ENCODE data around the gene PHACTR1.
"Not testable (repeated sequence)": the region's sequence is repeated elsewhere in the genome, so short reads cannot be mapped to it uniquely, and the experiment has no call there.

PHACTR1 gene

DNA sequence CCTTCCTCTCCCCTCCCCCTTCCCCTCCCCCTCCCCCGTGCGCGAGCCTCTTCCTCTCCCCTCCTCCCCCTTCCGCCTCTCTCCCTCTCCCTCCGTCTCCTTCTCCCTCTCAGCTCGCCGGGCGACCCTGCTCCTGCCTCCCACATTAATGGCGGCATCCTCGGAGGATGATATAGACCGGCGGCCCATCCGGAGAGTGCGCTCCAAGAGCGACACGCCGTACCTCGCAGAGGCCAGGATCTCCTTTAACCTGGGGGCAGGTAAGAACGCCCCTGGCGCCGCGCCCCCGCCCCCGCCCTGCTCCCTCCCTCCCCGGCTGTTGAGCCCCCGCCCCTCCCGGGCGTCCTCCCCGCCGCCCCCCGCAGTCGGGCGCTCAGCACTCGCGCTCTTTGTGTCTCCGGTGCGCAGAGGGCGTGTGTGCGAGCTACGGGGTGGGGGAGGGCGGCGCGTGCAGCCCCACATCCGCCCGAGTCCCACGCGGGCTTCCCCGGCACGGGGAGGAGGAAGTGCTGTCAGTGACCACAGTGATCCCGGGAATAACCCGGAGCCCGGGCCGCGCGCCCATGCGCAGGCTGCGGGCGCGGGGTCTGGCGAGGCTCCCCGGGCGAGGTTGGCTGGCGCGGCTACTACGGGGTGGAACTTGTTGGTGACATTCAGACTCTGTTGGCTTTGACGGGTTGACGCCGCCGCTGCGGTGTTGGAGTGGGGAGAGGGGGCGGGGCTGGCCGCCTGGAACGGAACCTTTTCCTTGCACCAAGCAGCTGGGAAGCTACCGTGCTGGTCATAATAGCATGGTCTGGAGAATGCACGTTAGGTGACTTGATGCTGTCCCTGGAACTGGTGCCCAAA lies 33.2 kb downstream of the PHACTR1 start:
- H3K27me3 ChIP-seq (ENCODE audit: control insufficient read depth in 1 of 2, insufficient read depth in 2 of 2, low read length in 2 of 2): peaks cover 5 to 19% of the 10 kb centered on the region in 2 donors

DNA sequence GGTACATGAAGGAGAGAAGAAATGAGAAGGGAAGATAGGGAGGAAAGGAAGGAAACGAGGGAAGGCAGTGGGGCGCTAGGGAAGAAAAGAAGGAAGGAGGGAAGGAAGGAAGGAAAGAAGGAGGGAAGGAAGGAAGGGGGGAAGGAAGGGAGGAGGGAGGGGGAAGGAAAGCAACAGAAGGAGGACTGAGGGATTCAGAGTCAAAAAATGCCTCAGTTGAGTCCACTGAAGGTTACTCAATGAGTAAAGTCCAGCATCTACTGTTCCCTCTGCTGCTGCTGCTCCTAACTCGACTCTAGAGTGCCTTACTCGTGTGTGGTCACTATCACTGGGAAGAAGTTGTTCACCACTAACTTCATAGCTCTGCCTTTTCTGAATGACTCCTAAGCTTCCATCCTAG lies 33.8 kb downstream of the PHACTR1 start:
- no peak overlapping the region for H3K9ac ChIP-seq (ENCODE audit: low read length)
- no peaks in the 10 kb centered on the region for H3K36me3 ChIP-seq (ENCODE audit: insufficient read depth, low read length)
- H3K27ac ChIP-seq (ENCODE audit: low read depth, low read length): no peak overlapping the region
- H3K4me3 ChIP-seq (ENCODE audit: low read depth in 1 of 2, low read length in 2 of 2): no peak overlapping the region
- H3K27me3 ChIP-seq (ENCODE audit: control insufficient read depth in 1 of 2, insufficient read depth in 2 of 2, low read length in 2 of 2): peaks cover 5 to 19% of the 10 kb centered on the region in 2 donors
- no peaks in the 10 kb centered on the region for H3K4me1 ChIP-seq (ENCODE audit: insufficient read depth, low read length)
- no peaks in the 10 kb centered on the region for H3K9me3 ChIP-seq (ENCODE audit: low read length)

More for the DNA sequence above, 33.2 kb downstream of the PHACTR1 start:
- no peaks in the 10 kb centered on the region for H3K36me3 ChIP-seq (ENCODE audit: insufficient read depth, low read length)
- H3K4me1 ChIP-seq (ENCODE audit: insufficient read depth, low read length): no peaks in the 10 kb centered on the region
- H3K27ac ChIP-seq (ENCODE audit: low read depth, low read length): no peak overlapping the region
- no peak overlapping the region for H3K9ac ChIP-seq (ENCODE audit: low read length)
- H3K9me3 ChIP-seq (ENCODE audit: low read length): no peaks in the 10 kb centered on the region
- no peak overlapping the region for H3K4me3 ChIP-seq (ENCODE audit: low read depth in 1 of 2, low read length in 2 of 2)

DNA sequence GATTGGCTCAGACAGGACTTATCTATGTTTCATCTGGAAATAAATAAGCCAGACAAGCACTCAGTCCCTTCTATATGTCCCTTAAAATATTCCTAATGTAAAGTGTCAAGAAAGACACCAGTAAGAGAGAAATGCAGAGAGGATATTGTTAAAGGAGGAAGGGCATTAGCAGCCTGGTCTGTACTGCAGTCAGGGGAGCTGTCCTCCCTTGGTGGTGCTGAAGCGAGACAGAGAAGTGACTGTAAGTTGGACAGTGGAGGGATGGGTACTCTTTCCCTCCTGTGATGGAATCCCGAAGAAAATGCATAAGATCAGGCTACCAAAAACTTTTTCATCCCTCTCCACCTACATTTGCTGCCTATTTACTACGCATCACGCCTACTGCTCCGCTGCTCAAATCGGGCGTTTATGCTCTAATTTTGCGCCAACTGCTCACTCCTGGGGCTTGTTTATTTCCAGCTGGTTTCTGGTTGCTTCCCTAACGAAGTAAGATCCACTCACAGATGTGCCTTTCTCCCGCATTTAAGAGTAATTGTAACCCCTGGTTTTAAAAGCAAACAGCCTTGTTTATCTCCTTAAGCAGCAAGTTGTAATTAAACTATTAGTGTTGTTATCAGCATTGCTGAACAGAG lies 35.2 kb downstream of the PHACTR1 start:
- no peak overlapping the region for H3K27ac ChIP-seq (ENCODE audit: low read depth, low read length)
- H3K36me3 ChIP-seq (ENCODE audit: insufficient read depth, low read length): no peaks in the 10 kb centered on the region
- H3K4me3 ChIP-seq (ENCODE audit: low read depth in 1 of 2, low read length in 2 of 2): no peak overlapping the region
- H3K27me3 ChIP-seq (ENCODE audit: control insufficient read depth in 1 of 2, insufficient read depth in 2 of 2, low read length in 2 of 2): peaks cover 5 to 19% of the 10 kb centered on the region in 2 donors
- no peaks in the 10 kb centered on the region for H3K9me3 ChIP-seq (ENCODE audit: low read length)
- H3K9ac ChIP-seq (ENCODE audit: low read length): no peak overlapping the region
- no peaks in the 10 kb centered on the region for H3K4me1 ChIP-seq (ENCODE audit: insufficient read depth, low read length)

DNA sequence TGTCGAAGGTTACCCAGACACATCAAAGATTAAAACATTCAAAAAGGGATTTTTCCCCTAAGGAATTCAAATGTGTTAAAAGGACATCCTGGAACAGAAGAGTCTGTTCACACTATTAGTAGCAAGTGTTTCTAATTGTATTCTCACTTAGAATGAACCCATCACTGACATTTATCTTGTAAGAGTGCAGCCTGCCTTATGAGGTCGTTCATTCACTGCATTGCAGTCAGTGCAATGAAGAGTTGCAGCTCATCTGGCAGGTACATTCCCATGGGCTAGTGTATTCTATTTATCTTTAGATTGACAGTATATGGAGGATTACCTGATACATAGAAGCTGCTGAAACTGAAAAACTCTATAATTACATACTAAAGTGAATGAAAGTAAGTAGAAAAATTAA lies 36.5 kb downstream of the PHACTR1 start:
- Histone ChIP-seq H3K27ac (ENCODE audit: low read depth, low read length) (no peak overlapping the region), H3K4me3 (ENCODE audit: low read depth in 1 of 2, low read length in 2 of 2) (no peak overlapping the region), H3K36me3 (ENCODE audit: insufficient read depth, low read length) (no peaks in the 10 kb centered on the region), H3K9ac (ENCODE audit: low read length) (no peak overlapping the region), H3K9me3 (ENCODE audit: low read length) (no peaks in the 10 kb centered on the region), H3K27me3 (ENCODE audit: control insufficient read depth in 1 of 2, insufficient read depth in 2 of 2, low read length in 2 of 2) (peaks cover 5 to 19% of the 10 kb centered on the region in 2 donors), H3K4me1 (ENCODE audit: insufficient read depth, low read length) (no peaks in the 10 kb centered on the region)

DNA sequence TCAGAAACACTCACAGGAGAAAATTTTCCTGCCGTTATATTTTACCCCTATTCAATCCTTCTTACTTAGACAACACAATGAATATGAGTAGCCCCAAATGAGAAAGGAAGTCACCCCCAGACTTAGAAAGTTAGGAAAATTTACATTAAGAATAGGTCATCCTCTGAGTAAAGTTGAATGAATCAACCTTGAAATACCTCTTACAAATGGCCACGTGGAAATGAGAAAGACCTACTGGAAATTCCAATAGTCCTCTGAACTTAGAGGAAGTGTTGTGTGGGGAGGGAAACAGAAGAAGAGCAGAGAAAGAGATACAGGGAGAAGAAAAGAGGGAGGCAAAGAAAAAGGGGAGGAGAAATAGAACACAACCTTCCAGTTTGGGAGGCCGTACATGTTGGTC lies 43.7 kb downstream of the PHACTR1 start:
- Histone ChIP-seq H3K9me3 (ENCODE audit: low read length) (no peaks in the 10 kb centered on the region), H3K9ac (ENCODE audit: low read length) (no peak overlapping the region), H3K27ac (ENCODE audit: low read depth, low read length) (no peak overlapping the region), H3K36me3 (ENCODE audit: insufficient read depth, low read length) (no peaks in the 10 kb centered on the region), H3K27me3 (ENCODE audit: control insufficient read depth in 1 of 2, insufficient read depth in 2 of 2, low read length in 2 of 2) (no peaks in the 10 kb centered on the region), H3K4me3 (ENCODE audit: low read depth in 1 of 2, low read length in 2 of 2) (no peak overlapping the region), H3K4me1 (ENCODE audit: insufficient read depth, low read length) (no peaks in the 10 kb centered on the region)

DNA sequence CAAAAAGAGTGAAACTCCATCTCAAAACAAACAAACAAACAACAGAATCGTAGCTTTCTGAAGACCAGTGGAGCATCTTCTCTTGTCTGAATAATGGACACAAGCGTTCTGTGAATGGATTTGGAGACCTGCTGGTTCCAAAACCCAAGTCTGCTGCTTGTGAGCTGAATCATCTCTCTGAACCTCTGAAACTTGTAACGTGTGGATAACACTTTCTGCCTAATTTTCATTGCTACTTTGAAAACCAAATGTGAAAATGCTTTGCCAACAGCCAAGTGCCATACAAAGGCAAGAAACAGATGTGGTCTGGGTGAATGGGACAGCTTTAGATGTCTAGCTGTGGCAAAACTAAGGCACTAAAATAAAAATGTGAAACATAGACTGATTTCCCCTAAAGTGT lies 44.3 kb downstream of the PHACTR1 start:
- no peaks in the 10 kb centered on the region for H3K36me3 ChIP-seq (ENCODE audit: insufficient read depth, low read length)
- H3K9ac ChIP-seq (ENCODE audit: low read length): no peak overlapping the region
- no peak overlapping the region for H3K4me3 ChIP-seq (ENCODE audit: low read depth in 1 of 2, low read length in 2 of 2)
- H3K27me3 ChIP-seq (ENCODE audit: control insufficient read depth in 1 of 2, insufficient read depth in 2 of 2, low read length in 2 of 2): no peaks in the 10 kb centered on the region
- H3K4me1 ChIP-seq (ENCODE audit: insufficient read depth, low read length): no peaks in the 10 kb centered on the region
- no peak overlapping the region for H3K27ac ChIP-seq (ENCODE audit: low read depth, low read length)
- H3K9me3 ChIP-seq (ENCODE audit: low read length): no peaks in the 10 kb centered on the region

DNA sequence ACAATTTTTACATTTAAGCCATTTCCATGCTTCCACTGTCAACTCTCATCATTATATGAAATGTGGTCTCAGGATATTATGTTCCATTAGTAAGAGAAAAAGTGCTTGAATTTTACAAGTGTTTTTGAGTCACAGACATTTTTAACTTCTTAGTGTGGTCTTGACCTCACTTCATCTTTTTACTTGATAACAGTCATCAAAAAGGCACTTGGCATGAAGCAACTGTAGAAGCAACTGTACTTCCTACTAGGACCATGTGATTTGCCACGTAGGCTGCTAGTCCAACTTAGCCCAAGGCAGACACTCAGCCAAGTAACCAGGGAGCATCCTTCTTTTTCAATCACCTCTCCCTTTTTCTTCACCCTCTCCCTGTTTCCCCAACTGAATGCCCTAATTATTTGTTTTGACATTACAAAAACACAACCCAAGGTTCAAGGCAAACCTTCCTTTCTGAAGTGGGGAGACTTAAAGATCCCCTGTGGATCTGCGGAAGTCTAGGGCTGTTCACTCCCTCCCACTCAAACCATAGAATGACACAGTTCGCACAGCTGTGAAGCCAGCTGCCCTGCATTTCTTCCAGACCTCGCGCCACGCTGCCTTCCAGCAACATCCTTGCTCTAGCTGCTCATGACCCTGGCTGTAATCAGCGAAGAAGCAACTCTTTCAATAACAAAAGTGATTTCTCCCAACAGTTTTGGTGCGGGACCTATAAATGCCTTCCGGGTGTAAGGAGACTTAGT lies 45.0 kb downstream of the PHACTR1 start:
- Histone ChIP-seq H3K4me3 (ENCODE audit: low read depth in 1 of 2, low read length in 2 of 2) (no peak overlapping the region), H3K36me3 (ENCODE audit: insufficient read depth, low read length) (no peaks in the 10 kb centered on the region), H3K27me3 (ENCODE audit: control insufficient read depth in 1 of 2, insufficient read depth in 2 of 2, low read length in 2 of 2) (no peaks in the 10 kb centered on the region), H3K27ac (ENCODE audit: low read depth, low read length) (no peak overlapping the region), H3K4me1 (ENCODE audit: insufficient read depth, low read length) (no peaks in the 10 kb centered on the region), H3K9me3 (ENCODE audit: low read length) (no peaks in the 10 kb centered on the region), H3K9ac (ENCODE audit: low read length) (no peak overlapping the region)

DNA sequence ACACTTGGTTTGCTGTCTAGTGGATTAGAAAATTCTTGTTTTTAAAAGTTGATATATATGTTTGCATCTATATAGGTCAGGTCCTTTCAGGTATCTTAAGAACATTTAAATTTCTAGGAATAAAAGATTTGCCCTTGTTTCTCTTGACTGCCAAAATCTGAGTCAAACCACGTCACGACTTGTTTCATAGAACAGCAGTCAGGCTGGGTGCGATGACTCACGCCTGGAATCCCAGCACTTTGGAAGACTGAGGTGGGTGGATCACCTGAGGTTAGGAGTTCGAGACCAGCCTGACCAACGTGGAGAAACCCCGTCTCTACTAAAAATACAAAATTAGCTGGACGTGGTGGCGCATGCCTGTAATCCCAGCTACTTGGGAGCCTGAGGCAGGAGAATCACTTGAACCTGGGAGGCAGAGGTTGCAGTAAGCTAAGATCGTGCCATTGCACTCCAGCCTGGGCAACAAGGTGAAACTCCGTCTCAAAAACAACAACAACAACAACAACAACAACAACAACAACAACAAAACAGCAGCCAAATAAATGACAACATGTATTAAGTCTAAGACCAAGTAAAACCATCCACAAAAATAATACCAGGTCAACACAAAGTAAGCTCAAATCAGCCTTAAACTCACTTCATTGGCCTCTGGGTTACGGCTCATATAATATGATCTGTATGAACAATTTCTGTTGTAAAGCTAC lies 46.3 kb downstream of the PHACTR1 start:
- not testable (repeated sequence) for H3K9ac ChIP-seq (ENCODE audit: low read length); H3K4me3 ChIP-seq (ENCODE audit: low read depth in 1 of 2, low read length in 2 of 2); H3K9me3 ChIP-seq (ENCODE audit: low read length); H3K36me3 ChIP-seq (ENCODE audit: insufficient read depth, low read length); H3K27me3 ChIP-seq (ENCODE audit: control insufficient read depth in 1 of 2, insufficient read depth in 2 of 2, low read length in 2 of 2); H3K27ac ChIP-seq (ENCODE audit: low read depth, low read length); H3K4me1 ChIP-seq (ENCODE audit: insufficient read depth, low read length)

DNA sequence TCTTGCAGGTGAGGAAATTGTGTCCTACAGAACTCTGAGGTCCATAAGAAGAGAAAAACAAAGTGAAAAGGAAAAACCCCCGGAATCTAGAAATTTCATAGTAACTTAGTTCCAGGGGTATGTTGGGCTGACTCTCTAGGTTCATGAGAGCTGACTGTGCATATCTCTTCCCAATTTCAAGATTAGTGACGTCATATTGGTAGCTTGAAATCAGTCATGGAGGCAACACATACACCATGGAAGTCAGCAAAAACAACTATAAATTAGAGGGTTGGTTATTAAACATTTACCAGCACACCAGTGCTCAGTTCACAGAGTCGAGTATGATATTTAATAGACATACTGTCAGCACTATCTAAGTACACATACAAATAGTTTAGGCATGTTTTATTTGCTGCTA lies 49.8 kb downstream of the PHACTR1 start:
- H3K4me1 ChIP-seq (ENCODE audit: insufficient read depth, low read length): no peaks in the 10 kb centered on the region
- H3K36me3 ChIP-seq (ENCODE audit: insufficient read depth, low read length): no peaks in the 10 kb centered on the region
- H3K9ac ChIP-seq (ENCODE audit: low read length): no peak overlapping the region

DNA sequence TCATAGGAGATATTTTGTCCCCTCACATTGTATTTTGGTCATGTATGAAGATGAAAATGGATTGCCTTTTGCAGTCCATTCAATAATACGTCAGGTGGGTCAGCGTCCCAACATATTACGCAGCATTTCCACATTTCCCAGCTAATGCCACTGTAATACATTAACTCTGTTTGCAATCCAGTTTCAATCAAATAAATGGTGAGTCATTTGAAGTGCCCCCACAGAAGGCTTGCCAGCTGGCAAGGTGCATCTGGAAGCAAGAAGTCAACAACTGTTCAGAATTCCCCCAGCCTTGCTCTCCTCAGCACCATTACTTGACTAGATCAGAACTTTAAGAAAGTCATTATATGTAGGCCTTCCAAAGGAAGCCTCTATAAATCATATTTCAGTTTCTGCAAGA lies 50.4 kb downstream of the PHACTR1 start:
- Histone ChIP-seq H3K4me3 (ENCODE audit: low read depth in 1 of 2, low read length in 2 of 2) (no peak overlapping the region), H3K4me1 (ENCODE audit: insufficient read depth, low read length) (no peaks in the 10 kb centered on the region), H3K36me3 (ENCODE audit: insufficient read depth, low read length) (no peaks in the 10 kb centered on the region), H3K9ac (ENCODE audit: low read length) (no peak overlapping the region), H3K27me3 (ENCODE audit: control insufficient read depth in 1 of 2, insufficient read depth in 2 of 2, low read length in 2 of 2) (no peaks in the 10 kb centered on the region), H3K27ac (ENCODE audit: low read depth, low read length) (no peak overlapping the region), H3K9me3 (ENCODE audit: low read length) (no peaks in the 10 kb centered on the region)

More for the DNA sequence above, 49.8 kb downstream of the PHACTR1 start:
- Histone ChIP-seq H3K9me3 (ENCODE audit: low read length) (no peaks in the 10 kb centered on the region), H3K27me3 (ENCODE audit: control insufficient read depth in 1 of 2, insufficient read depth in 2 of 2, low read length in 2 of 2) (no peaks in the 10 kb centered on the region), H3K27ac (ENCODE audit: low read depth, low read length) (no peak overlapping the region), H3K4me3 (ENCODE audit: low read depth in 1 of 2, low read length in 2 of 2) (no peak overlapping the region)

All from muscle layer of colon (tissue), 2 donors.